Neural crest cell (in vitro differentiated cells): ENCODE results near the gene ECI1. TPM values are rescaled to one million over a fixed set of nuclear protein-coding genes. Genes with fewer than 3 reads are reported as not detected.

Source experiments
- DNase-seq: peaks from one replicate; pipeline ENCODE4 v3.0.0; 2021; ENCODE audit warnings: low read depth, mixed read lengths, low spot score
- H3K27ac Mint-ChIP-seq: one replicate; pipeline ENCODE4 v1.8.0; 2021; ENCODE audit warnings: mild to moderate bottlenecking, mixed read lengths; ENCODE audit not compliant: unreplicated experiment
- H3K27me3 Mint-ChIP-seq: 2 replicates; pipeline ENCODE4 v1.8.0; 2021; ENCODE audit warnings: low read depth, mild to moderate bottlenecking, mixed read lengths
- H3K36me3 Mint-ChIP-seq: 2 replicates; pipeline ENCODE4 v1.8.0; 2021; ENCODE audit warnings: low read depth, mild to moderate bottlenecking, mixed read lengths
- H3K4me1 Mint-ChIP-seq: 2 replicates; pipeline ENCODE4 v1.8.0; 2021; ENCODE audit warnings: mixed read lengths
- H3K4me3 Mint-ChIP-seq: one replicate; pipeline ENCODE4 v1.8.0; 2021; ENCODE audit warnings: mild to moderate bottlenecking, mixed read lengths
- H3K9me3 Mint-ChIP-seq: 2 replicates; pipeline ENCODE4 v1.8.0; 2021; ENCODE audit warnings: mixed read lengths
- long read RNA-seq: library from polyadenylated mRNA; unstranded; transcript quantifications from one replicate; pipeline ENCODE4 v2.0.0, GENCODE V29; 2020
- total RNA-seq: library from RNA; stranded (reverse); gene quantifications from 2 replicates; pipeline ENCODE4 v1.2.1, GENCODE V29; 2021
- TF ChIP-seq, protein P1 (sequence below): fragments of 200-600 bp; sonication (generic); conservative IDR thresholded peaks from 2 replicates; pipeline ENCODE4 v1.5.0; 2021; ENCODE audit warnings: antibody characterized with exemption, mild to moderate bottlenecking

Gene ECI1
- 71.9 and 79.2 TPM in 2 replicates for total RNA-seq
- long read RNA-seq, partial matches to known transcripts = 0 of 1 reads
- long read RNA-seq, other reads (novel, unspliced or antisense) = 1 of 1 reads

- Mint-ChIP-seq H3K4me1 (peaks cover 11% of the 10 kb centered on the region), H3K27ac (peak within 1 kb of the TSS; percentile 81), H3K9me3 (no peaks in the 10 kb centered on the region), H3K4me3 (peak within 1 kb of the TSS; percentile 91), H3K27me3 (no peaks in the 10 kb centered on the region), H3K36me3 (peaks cover 13% of the 10 kb centered on the region)
- DNase-seq = peak; percentile 88
- TF ChIP-seq, protein P1, sequence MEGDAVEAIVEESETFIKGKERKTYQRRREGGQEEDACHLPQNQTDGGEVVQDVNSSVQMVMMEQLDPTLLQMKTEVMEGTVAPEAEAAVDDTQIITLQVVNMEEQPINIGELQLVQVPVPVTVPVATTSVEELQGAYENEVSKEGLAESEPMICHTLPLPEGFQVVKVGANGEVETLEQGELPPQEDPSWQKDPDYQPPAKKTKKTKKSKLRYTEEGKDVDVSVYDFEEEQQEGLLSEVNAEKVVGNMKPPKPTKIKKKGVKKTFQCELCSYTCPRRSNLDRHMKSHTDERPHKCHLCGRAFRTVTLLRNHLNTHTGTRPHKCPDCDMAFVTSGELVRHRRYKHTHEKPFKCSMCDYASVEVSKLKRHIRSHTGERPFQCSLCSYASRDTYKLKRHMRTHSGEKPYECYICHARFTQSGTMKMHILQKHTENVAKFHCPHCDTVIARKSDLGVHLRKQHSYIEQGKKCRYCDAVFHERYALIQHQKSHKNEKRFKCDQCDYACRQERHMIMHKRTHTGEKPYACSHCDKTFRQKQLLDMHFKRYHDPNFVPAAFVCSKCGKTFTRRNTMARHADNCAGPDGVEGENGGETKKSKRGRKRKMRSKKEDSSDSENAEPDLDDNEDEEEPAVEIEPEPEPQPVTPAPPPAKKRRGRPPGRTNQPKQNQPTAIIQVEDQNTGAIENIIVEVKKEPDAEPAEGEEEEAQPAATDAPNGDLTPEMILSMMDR = peak; percentile 69
These were observed at the start of gene ECI1 for GRCh38 chr16:2251296-2252111. Gene ECI1, minus strand, starts transcription at chr16:2251587. Its CDS starts 21 bp downstream, at chr16:2251566.

- Mint-ChIP-seq H3K9me3 (no peaks in the 10 kb centered on the region), H3K36me3 (no peaks in the 10 kb centered on the region), H3K4me1 (no peaks in the 10 kb centered on the region), H3K27me3 (no peaks in the 10 kb centered on the region), H3K4me3 (no peak overlapping the region), H3K27ac (no peak overlapping the region)
- no peak for DNase-seq
- TF ChIP-seq, protein P1 = no peak
These were observed 48.5 kb upstream of the ECI1 start for GRCh38 chr16:2299915-2300192.

DNA sequence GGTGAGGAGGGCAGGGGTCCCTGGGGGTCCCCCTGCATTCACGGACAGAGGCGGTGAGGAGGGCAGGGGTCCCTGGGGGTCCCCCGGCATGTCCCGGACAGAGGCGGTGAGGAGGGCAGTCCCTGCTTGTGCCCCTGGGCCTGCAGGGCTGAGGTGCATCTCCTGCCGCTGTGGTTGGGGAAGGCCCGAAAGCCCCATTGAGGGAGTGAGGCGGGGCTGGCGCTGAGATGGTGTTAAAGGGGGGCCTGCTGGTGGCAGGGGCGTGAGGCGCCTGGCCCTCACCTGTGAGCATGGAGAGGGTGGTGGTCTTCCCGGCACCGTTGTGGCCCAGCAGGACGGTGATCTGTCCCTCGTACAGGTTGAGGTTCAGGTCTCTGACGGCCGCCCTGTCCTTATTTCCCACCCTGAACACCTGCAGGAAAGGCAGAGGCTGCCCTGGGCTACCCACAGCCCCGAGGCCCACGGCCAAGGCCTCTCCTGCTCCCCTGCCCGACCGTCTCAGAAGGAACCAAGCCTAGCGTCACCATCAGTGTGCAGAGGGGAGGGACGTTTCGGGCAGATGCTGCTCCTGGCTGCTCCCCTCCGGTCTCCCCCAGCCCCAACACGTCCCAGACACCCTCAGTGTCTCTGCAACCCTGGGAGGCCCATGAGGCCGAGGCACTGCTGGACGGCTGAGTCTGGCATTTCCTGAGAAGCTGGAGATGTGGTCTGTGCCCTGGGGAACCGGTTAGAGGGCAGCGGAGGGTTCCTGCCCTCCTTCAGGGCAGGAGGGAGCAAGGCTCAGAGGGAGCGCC is 47.9 kb upstream of the ECI1 start:
- Mint-ChIP-seq H3K9me3 (no peaks in the 10 kb centered on the region), H3K4me3 (no peak overlapping the region), H3K4me1 (no peaks in the 10 kb centered on the region), H3K36me3 (no peaks in the 10 kb centered on the region), H3K27ac (no peak overlapping the region), H3K27me3 (no peaks in the 10 kb centered on the region)
- no peak for DNase-seq
- TF ChIP-seq, protein P1 = no peak

GRCh38 chr16:2298621-2299020 is 47.2 kb upstream of the ECI1 start:
- no peak overlapping the region for H3K27ac Mint-ChIP-seq
- TF ChIP-seq, protein P1 = no peak
- H3K27me3 Mint-ChIP-seq = no peaks in the 10 kb centered on the region
- no peaks in the 10 kb centered on the region for H3K36me3 Mint-ChIP-seq
- H3K9me3 Mint-ChIP-seq = no peaks in the 10 kb centered on the region
- DNase-seq = no peak
- H3K4me3 Mint-ChIP-seq = no peak overlapping the region
- H3K4me1 Mint-ChIP-seq = no peaks in the 10 kb centered on the region

GRCh38 chr16:2297506-2297860 is 46.1 kb upstream of the ECI1 start:
- Mint-ChIP-seq H3K27ac (no peak overlapping the region), H3K4me1 (no peaks in the 10 kb centered on the region), H3K4me3 (no peak overlapping the region), H3K27me3 (no peaks in the 10 kb centered on the region), H3K36me3 (no peaks in the 10 kb centered on the region), H3K9me3 (no peaks in the 10 kb centered on the region)
- no peak for DNase-seq
- TF ChIP-seq, protein P1 = no peak
